GM12875 (cell line): ENCODE measurements around the gene KRTAP5-10.
"Not testable (repeated sequence)": the region's sequence is repeated elsewhere in the genome, so short reads cannot be mapped to it uniquely, and the experiment has no call there.

Experiments
- H3K4me3 ChIP-seq: one replicate; pipeline ENCODE4 v1.5.1; 2011; ENCODE audit warnings: low read depth, low read length, control low read depth
- CTCF ChIP-seq: IDR thresholded peaks from 2 replicates; pipeline ENCODE4 v1.5.1; 2011; ENCODE audit warnings: low read depth, mild to moderate bottlenecking, control low read depth, inconsistent platforms, low read length, moderate library complexity, borderline replicate concordance; ENCODE audit not compliant: insufficient read depth

The KRTAP5-10 gene

GRCh38 chr11:71538666-71538990 lies 26.7 kb upstream of the KRTAP5-10 start:
- no peak for TF ChIP-seq CTCF
- H3K4me3 ChIP-seq: no peak overlapping the region

- no peak for TF ChIP-seq CTCF
- no peak overlapping the region for H3K4me3 ChIP-seq
These were observed 26.3 kb upstream of the KRTAP5-10 start for GRCh38 chr11:71539017-71539416.

- H3K4me3 ChIP-seq: not testable (repeated sequence)
These were observed 25.4 kb upstream of the KRTAP5-10 start for GRCh38 chr11:71539971-71540370.

GRCh38 chr11:71540521-71541304 lies 24.6 kb upstream of the KRTAP5-10 start:
- H3K4me3 ChIP-seq: not testable (repeated sequence)

GRCh38 chr11:71542382-71542781 lies 23.0 kb upstream of the KRTAP5-10 start:
- H3K4me3 ChIP-seq: no peak overlapping the region
- no peak for TF ChIP-seq CTCF

- no peak overlapping the region for H3K4me3 ChIP-seq
- no peak for TF ChIP-seq CTCF
These were observed 22.2 kb upstream of the KRTAP5-10 start for GRCh38 chr11:71542879-71543777.

- TF ChIP-seq CTCF: no peak
These were observed 21.5 kb upstream of the KRTAP5-10 start for GRCh38 chr11:71543866-71544265.

More at GRCh38 chr11:71543866-71544265, 21.5 kb upstream of the KRTAP5-10 start:
- H3K4me3 ChIP-seq: no peak overlapping the region
